NCI-H2029 (cell line): ENCODE data around the gene STK33.

ENCODE experiments used
- DNase-seq: peaks from one replicate; lab custom pipeline; 2025; lab: John Stamatoyannopoulos, UW

The STK33 gene

DNA sequence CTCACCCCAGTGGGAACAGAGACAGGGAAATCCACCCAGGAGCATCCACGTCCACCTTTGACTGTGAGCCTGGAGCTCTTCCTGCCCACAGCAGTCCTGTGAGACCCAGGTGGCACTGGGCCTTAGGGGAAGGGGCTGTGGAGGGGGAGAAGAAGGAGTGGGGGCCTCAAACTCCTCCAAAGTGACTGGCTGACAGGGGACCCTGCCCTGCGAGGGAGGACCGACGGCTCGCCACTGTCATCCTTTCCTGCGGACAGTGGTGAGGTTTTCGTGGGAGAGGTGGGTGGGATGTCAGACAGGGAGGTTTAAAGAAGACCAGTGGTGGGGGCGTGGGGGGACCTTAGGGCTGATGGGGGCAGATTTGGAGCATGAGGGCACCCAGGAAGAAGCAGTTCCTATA is 237.8 kb downstream of the STK33 start:
- DNase-seq = no peak

DNA sequence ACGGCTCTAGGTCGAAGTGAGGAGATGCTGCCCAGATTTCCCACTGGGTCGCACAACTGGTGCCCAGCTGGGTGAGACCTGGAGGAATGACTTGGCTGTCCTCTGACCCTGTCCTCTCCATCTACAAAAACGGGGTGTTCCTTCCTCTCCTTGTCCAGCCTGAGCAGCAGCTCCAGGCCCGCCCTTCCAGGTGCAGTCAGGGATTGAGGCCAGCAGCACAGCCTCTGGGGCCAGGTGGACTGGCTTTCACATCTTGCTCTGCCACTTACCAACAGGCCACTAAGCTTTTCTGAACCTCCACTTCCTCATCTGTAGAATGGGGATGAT is 238.6 kb downstream of the STK33 start:
- no peak for DNase-seq

DNA sequence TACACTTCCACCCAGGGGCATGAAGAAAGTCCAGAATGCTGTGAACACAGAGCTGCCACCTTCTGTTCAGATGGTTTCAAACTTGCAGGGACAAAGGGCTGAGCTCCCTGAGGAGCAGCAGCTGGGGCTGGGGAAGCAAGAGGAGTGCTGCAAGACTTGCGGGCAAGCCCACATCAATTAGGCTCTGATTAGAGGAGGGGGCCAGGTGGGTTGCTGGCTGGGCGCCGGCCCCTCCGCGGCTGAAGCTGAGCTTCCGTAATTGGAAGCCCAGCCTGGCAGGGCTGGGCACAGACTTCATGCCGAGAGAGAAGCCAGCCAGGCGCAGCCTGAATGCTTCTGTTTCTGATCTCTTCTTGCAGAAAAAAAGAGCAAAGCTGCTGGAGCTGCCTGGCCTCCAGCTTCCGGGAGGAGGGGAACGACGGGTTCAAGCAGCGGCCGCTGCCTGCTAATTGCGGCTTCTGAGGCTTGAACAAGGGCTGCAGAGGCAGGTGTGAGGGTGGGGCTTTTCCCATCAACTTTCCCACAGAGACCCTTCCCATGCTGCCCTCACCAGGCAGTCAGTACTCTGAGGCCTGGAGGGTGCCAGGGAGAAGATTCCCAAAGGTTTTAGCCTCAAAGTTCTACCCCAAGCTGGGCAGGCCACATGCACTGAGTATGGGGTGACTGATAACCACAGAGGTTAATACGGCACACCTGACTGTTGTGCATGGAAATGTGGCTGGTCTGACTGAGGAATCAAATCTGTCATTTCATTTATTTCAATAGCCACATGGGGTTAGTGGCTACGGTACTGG is 239.2 kb downstream of the STK33 start:
- no peak for DNase-seq

DNA sequence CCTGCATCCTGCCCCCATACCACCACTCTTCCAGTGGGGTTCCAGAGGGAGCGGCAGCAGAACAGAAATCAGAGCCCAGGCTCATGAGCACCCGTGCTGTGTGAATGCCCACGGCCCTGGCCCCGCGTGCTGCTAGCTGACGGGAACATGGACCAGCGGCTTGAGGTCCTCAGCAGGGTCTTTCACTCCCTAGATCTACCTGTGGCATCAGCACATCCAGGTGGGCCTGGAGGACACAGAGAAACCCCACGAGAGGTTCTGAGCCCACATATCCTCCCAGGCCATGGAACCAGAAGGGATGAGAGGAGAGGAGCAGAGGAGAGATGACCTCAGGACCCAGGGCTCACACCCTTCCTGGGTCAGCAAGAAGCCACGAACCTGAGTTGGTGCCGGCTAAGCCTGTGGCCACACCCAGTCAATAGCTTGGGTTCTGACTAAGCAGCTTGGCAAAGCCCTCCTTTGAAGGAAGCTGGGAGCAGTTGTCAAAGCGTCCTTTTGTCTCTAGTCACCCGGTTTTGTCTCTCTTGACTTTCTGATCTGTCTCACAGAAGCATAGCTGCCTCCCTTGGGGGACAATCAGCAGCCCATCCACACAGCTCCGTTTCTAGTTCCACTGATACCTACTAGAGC is 241.0 kb downstream of the STK33 start:
- DNase-seq = no peak

DNA sequence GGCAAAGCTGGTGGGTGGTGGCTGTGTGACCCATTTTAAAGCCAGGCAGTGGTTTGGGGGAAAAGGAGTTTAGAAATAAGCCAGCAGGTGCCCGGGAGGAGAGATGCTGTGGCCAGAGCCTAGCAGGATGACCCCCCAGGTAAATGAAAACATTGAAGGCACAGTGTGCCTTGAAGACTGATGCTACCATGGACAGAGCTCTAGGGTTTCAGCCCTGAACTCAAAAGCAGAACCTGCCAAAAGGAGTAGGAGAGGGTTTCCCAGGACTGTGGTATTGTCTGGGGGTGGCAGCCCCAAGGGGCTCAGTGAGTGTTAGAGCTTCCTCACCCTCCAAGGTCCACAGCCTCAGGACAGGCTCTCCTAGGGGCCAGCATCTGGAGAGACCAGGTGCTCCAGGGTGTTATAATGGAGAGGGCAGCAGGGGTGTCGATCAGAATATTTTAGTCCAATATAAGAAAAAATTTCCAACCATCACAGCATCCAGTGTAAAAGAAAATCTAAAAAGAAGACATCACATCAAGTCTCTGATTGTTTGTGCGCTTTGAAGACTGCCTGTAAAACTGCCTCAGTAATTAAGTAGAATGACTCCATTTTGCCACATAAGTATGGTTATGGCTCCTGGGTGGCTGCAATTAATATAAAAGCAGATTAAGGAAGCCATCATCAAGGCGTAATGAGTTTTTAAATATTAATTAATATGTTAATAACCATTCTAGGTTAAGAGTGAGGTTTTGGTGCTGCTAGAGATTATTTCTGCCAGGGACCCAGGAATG is 241.7 kb downstream of the STK33 start:
- no peak for DNase-seq

DNA sequence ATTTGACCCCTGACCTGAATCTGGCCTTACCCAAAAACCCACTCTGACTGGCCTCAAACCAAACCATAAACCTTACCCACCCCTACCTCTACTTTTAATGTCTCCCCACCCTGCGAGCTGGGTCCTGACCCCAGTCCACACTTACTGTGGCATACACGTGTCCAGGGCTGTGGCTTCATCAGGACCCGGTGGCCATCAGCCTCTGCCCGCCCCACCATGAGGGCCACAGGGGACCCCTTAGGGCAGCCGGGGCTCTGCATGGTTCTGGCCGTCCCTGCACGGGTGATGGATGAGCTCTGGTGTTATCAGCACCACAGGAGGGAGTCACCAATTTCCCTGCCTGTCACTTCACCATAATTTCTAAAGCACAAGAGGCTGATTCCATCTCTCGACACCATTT is 242.8 kb downstream of the STK33 start:
- no peak for DNase-seq

DNA sequence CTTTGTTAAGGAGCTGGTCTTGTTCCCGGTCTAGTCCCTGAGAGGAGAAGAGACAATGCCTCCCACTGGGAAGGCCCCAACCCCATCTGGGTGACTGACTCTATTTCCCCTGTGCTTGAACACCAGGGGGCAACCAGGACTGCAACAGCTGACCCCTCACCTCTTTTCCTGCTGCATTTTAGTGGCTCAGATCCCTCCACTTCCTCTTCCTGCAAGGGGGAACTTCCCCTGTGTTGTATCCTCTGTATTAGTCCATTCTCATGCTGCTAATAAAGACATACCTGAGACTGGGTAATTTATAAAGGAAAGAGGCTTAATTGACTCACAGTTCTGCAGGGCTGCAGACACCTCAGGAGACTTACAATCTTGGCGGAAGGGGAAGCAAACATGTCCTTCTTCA is 246.1 kb downstream of the STK33 start:
- no peak for DNase-seq

DNA sequence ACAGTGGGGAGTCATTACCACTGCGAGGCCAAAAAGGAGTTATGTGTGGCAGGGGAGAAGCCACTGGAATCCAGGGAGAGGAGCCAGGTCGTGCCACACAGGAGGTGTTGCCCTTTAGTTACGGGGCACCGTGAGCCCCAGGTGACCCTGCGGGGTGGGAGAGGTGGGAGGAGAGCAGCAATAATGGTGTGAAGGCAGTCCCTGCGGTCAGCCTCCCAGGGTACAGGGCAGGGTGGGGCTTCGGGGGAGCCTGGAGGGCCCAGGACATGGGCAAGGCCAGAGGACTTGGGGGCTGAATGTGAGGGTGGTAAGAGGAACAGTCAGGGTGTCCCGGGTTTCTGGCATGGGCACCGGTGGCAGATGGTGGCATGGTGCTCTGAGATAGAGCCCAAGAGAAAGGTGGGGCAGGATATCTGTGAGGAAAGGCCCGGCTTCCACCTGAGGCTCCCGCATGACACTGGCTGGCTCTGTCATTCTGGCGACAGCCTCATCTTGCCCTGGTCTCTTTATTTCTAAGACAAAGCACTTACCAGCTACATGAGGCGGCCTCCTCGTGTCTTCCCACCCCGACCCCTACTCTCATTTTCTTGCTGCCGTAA is 247.8 kb downstream of the STK33 start:
- no peak for DNase-seq

DNA sequence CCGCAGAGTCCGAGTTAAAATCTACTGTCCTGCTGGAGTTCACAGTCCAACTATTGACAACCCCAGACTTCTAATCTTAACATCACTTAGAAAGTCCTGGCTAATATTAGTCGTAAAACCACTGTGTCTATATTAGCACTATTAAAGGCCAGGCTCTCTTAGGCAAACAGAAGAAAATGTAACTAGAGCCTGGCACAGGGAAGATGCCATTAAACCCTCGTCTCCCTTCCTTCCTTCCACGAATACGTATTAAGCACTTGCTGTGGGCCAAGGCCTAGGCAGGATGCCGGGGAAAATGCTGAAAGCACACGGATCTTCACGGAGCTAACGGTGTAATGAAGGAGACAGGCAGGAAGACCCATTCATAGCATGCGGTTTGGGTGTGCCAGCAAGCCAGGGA is 248.8 kb downstream of the STK33 start:
- DNase-seq = no peak

DNA sequence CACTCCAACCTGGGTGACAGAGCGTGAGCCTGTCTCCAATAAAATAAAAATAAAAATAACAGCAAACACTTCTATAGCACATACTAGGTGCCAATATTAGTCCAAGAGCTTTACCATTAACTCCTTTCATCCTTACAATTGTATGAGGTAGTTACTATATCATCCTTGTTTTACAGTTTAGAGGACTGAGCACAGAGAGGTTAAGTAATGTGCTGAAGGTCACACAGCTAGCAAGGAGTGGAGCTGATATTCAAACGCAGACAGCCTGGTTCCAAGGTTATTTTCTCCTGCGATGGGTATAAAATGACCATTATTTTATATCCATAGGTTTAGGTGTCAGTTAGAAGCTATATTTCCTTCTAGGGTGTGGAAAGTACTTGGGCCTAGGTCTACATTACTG is 249.7 kb downstream of the STK33 start:
- DNase-seq = no peak

DNA sequence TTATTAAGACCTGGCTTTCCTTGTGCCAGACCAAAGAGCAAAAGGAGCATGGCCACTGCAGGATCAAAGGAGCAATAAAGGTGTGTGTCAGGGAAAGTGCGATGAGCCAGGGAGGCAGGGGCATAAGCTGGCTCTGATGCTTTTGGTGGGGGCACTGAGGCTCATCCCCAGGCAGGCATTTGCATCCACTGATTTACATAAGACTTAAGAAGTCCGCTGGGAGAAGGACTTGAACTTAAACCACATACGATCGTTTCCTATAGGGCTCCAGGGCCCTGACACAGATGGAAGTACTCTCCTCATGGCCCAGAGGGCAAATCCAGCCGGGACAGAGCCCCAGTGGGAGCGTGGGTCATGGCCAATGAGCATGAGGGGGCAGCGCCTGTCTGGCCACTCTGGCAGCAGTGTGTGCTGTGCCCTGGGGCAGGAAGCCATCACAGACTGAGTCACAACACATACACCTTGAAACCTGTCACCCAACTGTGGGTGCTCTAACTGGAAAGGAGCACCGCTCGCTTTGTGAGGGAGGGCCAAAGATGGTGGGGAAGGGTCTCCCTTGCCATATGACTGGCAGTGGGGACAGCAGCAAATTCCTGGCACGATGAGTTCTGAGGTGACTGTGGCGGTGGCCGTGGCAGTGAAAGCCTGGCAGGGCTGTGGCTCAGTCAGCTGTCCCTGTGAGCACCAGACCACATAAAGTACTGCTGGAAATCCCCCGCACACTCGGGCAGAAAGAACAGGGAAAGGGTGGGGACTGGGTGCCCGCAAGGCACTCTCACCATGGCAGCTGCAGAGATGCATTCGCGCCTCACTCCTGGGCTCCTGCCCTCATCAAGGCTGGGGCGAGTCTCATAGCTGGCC is 251.0 kb downstream of the STK33 start:
- no peak for DNase-seq

DNA sequence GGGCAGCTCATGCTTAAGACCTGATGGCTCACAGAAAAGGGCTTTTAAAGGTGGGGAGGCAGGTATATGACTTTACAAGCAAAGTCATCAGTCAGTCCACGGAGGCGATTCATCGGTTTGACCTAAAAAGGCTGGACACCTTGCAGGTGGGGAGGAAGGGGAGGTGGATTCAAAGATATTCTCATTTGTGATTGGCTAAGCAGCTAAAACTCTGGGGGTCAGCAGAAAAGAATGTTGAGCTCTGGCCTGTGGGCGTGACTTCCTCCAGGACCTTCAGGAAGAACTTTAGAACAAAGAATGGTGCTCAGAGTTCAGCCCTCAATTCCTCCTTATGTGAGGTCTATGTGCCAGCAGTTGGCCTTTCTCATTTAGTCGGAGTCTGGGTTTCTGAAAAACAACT is 252.0 kb downstream of the STK33 start:
- DNase-seq = no peak
